Right hindlimb (tissue), 1 donor: Measurements from ENCODE around the gene COBL.

Source experiments
- DNase-seq: peaks from one replicate; pipeline ENCODE4 v3.0.0-alpha.2; 2018

The COBL gene

GRCh38 chr7:50980411-50980810, 336.2 kb downstream of the COBL start:
- DNase-seq = no peak

GRCh38 chr7:50978633-50979215, 337.9 kb downstream of the COBL start:
- DNase-seq = no peak

GRCh38 chr7:50977421-50977820, 339.2 kb downstream of the COBL start:
- DNase-seq = no peak

- no peak for DNase-seq
These were observed 340.5 kb downstream of the COBL start for GRCh38 chr7:50976064-50976463.

- DNase-seq = no peak
These were observed 342.4 kb downstream of the COBL start for GRCh38 chr7:50974240-50974639.

GRCh38 chr7:50973814-50974213, 342.8 kb downstream of the COBL start:
- DNase-seq = no peak

- no peak for DNase-seq
These were observed 346.5 kb downstream of the COBL start for GRCh38 chr7:50970092-50970491.
